KMS-11 (cell line): ENCODE measurements around the gene FANCD2.

Experiments
- H2AFZ ChIP-seq: fragments of 200-600 bp; sonication (generic); 2 replicates; pipeline ENCODE4 v1.6.1; 2016; ENCODE audit warnings: antibody characterized with exemption, mixed run types, low read depth
- H3K27ac ChIP-seq: fragments of 200-600 bp; sonication (generic); 2 replicates; pipeline ENCODE4 v1.6.1; 2016; ENCODE audit warnings: mild to moderate bottlenecking, mixed run types
- H3K27me3 ChIP-seq: fragments of 200-600 bp; sonication (generic); 2 replicates; pipeline ENCODE4 v1.6.1; 2017; ENCODE audit warnings: mild to moderate bottlenecking, low read depth, mixed run types, moderate library complexity; ENCODE audit not compliant: insufficient read depth
- H3K36me3 ChIP-seq: fragments of 200-600 bp; sonication (generic); 2 replicates; pipeline ENCODE4 v1.6.1; 2017; ENCODE audit warnings: mild to moderate bottlenecking, mixed run types; ENCODE audit not compliant: insufficient read depth
- H3K4me1 ChIP-seq: fragments of 200-600 bp; sonication (generic); 2 replicates; pipeline ENCODE4 v1.6.1; 2016; ENCODE audit warnings: mild to moderate bottlenecking, low read depth, mixed run types; ENCODE audit not compliant: poor library complexity, severe bottlenecking
- H3K4me2 ChIP-seq: fragments of 200-600 bp; sonication (generic); 2 replicates; pipeline ENCODE4 v1.7.0; 2016; ENCODE audit warnings: mild to moderate bottlenecking, mixed run types
- H3K4me3 ChIP-seq: fragments of 200-600 bp; sonication (generic); IDR thresholded peaks from 2 replicates; pipeline ENCODE4 v1.6.1; 2017; ENCODE audit warnings: low read depth, low read length, mixed read lengths; ENCODE audit not compliant: insufficient read depth
- H3K79me2 ChIP-seq: fragments of 200-600 bp; sonication (generic); 2 replicates; pipeline ENCODE4 v1.6.1; 2016; ENCODE audit warnings: low read depth, mixed run types; ENCODE audit not compliant: insufficient read depth
- H3K9ac ChIP-seq: fragments of 200-600 bp; sonication (generic); 2 replicates; pipeline ENCODE4 v1.6.1; 2016; ENCODE audit warnings: mild to moderate bottlenecking, mixed run types
- H4K20me1 ChIP-seq: fragments of 200-600 bp; sonication (generic); 2 replicates; pipeline ENCODE4 v1.6.1; 2016; ENCODE audit warnings: mild to moderate bottlenecking, mixed run types; ENCODE audit not compliant: insufficient read depth
- TF ChIP-seq, protein P1 (sequence below): fragments of 200-600 bp; sonication (generic); conservative IDR thresholded peaks from 2 replicates; pipeline ENCODE4 v1.6.1; 2017; ENCODE audit warnings: low read depth, mild to moderate bottlenecking, antibody characterized with exemption, low read length, moderate library complexity, mixed read lengths

Gene FANCD2

DNA sequence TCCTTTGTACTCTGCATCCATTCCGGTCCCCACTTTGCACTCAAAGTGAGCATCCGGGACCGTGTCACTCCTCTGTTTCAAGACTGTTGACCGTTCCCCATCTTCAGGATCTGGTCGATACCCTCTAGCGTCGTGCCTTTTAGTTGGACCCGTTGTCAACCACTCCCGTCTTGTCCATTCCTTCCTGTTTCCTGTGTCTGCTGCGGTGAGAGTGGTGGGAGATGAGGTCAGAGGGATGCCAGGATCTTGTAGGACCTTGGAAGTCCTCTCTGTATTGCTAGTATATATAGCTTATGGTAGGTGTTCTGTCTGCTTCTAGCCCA lies 89.9 kb downstream of the FANCD2 start:
- H3K79me2 ChIP-seq, result peaks cover 36% of the 10 kb centered on the region
- no peak overlapping the region for H3K27ac ChIP-seq
- H3K36me3 ChIP-seq, result no peaks in the 10 kb centered on the region
- TF ChIP-seq, protein P1, sequence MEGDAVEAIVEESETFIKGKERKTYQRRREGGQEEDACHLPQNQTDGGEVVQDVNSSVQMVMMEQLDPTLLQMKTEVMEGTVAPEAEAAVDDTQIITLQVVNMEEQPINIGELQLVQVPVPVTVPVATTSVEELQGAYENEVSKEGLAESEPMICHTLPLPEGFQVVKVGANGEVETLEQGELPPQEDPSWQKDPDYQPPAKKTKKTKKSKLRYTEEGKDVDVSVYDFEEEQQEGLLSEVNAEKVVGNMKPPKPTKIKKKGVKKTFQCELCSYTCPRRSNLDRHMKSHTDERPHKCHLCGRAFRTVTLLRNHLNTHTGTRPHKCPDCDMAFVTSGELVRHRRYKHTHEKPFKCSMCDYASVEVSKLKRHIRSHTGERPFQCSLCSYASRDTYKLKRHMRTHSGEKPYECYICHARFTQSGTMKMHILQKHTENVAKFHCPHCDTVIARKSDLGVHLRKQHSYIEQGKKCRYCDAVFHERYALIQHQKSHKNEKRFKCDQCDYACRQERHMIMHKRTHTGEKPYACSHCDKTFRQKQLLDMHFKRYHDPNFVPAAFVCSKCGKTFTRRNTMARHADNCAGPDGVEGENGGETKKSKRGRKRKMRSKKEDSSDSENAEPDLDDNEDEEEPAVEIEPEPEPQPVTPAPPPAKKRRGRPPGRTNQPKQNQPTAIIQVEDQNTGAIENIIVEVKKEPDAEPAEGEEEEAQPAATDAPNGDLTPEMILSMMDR, result no peak
- H4K20me1 ChIP-seq, result no peaks in the 10 kb centered on the region
- peak overlapping the region; percentile 46 for H3K4me3 ChIP-seq
- H2AFZ ChIP-seq, result peak overlapping the region; percentile 66; the same call in 1 of the 2 replicates
- H3K4me1 ChIP-seq, result peaks cover 15% of the 10 kb centered on the region
- H3K4me2 ChIP-seq, result peak overlapping the region; percentile 83
- peak overlapping the region; percentile 67; the same call in 1 of the 2 replicates for H3K9ac ChIP-seq
- no peaks in the 10 kb centered on the region for H3K27me3 ChIP-seq

DNA sequence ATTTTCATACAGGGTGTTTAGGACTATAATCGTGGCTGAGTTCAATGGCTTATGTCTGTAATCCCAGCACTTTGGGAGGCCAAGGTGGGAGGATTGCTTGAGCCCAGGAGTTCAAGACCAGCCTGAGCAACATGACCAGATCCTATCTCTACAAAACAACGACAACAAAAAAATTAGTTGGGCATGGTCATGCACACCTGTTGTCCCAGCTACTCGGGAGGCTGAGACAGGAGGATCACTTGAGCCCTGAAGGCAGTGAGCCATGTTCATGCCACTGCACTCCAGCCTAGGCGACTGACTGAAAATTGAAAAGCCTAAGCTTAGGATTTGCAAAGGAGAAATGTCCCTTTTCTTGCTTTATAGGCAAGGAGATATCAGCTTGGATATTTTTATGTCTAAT lies 90.7 kb downstream of the FANCD2 start:
- Histone ChIP-seq H4K20me1 (no peaks in the 10 kb centered on the region), H3K4me2 (peak overlapping the region; percentile 83; the same call in 1 of the 2 replicates)

DNA sequence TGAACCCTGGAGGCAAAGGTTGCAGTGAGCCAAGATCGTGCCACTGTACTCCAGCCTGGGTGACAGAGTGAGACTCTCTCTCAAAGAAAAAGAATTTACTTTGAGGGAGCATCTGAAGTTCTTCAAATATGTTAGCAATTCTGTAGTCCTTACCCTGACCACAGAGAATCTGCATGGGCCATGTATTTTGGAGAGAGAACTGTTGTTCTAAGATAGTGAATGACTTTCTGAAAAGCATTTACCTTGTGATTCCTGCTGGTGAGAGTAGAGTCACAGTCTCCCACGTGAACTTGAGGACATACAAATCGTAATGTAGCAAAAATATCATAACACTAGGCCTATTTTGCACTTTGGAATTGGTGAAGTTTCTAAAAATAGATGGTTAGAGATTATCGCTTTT lies 93.1 kb downstream of the FANCD2 start:
- Histone ChIP-seq H3K4me2 (no peak overlapping the region), H3K27ac (no peak overlapping the region), H2AFZ (no peak overlapping the region), H3K4me1 (peaks cover 15% of the 10 kb centered on the region), H3K79me2 (peaks cover 46% of the 10 kb centered on the region), H3K9ac (no peak overlapping the region), H3K4me3 (no peak overlapping the region), H3K36me3 (no peaks in the 10 kb centered on the region), H4K20me1 (no peaks in the 10 kb centered on the region), H3K27me3 (no peaks in the 10 kb centered on the region)
- TF ChIP-seq, protein P1, result no peak

More for the DNA sequence above, 90.7 kb downstream of the FANCD2 start:
- H3K9ac ChIP-seq, result no peak overlapping the region
- H3K27me3 ChIP-seq, result no peaks in the 10 kb centered on the region
- TF ChIP-seq, protein P1, result no peak
- no peak overlapping the region for H3K4me3 ChIP-seq
- no peaks in the 10 kb centered on the region for H3K36me3 ChIP-seq
- H3K79me2 ChIP-seq, result peaks cover 36% of the 10 kb centered on the region
- H3K27ac ChIP-seq, result no peak overlapping the region
- H3K4me1 ChIP-seq, result peaks cover 15% of the 10 kb centered on the region
- H2AFZ ChIP-seq, result no peak overlapping the region

DNA sequence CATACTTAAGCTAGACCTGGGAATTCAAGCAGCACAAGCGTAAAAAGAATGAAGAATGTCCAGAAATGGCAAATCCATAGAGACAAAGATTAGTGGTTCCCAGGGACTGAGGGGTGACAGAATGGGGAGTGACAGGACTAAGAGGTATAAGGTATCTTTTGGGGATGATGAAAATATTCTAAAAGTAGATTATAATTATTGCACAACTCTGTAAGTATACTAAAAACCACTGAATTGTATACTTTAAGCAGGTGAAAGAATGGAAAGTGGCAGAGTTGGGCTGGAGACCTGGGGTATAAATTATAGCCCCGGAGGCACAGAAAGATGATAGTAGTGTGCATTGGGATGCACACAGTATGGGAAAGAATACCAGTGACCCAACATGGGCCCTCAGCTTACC lies 94.8 kb downstream of the FANCD2 start:
- Histone ChIP-seq H3K4me1 (peaks cover 15% of the 10 kb centered on the region), H3K27ac (no peak overlapping the region), H4K20me1 (no peaks in the 10 kb centered on the region), H3K36me3 (no peaks in the 10 kb centered on the region), H3K9ac (no peak overlapping the region), H3K79me2 (peaks cover 44% of the 10 kb centered on the region), H2AFZ (no peak overlapping the region), H3K27me3 (no peaks in the 10 kb centered on the region), H3K4me3 (no peak overlapping the region), H3K4me2 (no peak overlapping the region)
- TF ChIP-seq, protein P1, result no peak
